Progenitor cell of endocrine pancreas (in vitro differentiated cells): ENCODE data around the gene PAX5. TPM values are rescaled to one million over a fixed set of nuclear protein-coding genes. Genes with fewer than 3 reads are reported as not detected.

Experiments
- DNase-seq: peaks from one replicate; pipeline ENCODE4 v3.0.0; 2021; ENCODE audit warnings: low spot score; ENCODE audit not compliant: unreplicated experiment
- H3K27ac Mint-ChIP-seq: 2 replicates; pipeline ENCODE4 v1.8.0; 2021; ENCODE audit warnings: mild to moderate bottlenecking, moderate library complexity, mixed read lengths
- H3K27me3 Mint-ChIP-seq: 2 replicates; pipeline ENCODE4 v1.8.0; 2021; ENCODE audit warnings: mixed read lengths
- H3K36me3 Mint-ChIP-seq: 2 replicates; pipeline ENCODE4 v1.8.0; 2022; ENCODE audit warnings: mixed read lengths; ENCODE audit not compliant: insufficient read depth
- H3K4me1 Mint-ChIP-seq: 2 replicates; pipeline ENCODE4 v1.8.0; 2021; ENCODE audit warnings: low read depth, mixed read lengths
- H3K4me3 Mint-ChIP-seq: 2 replicates; pipeline ENCODE4 v1.8.0; 2021; ENCODE audit warnings: low read depth, mild to moderate bottlenecking, moderate library complexity, mixed read lengths
- H3K9me3 Mint-ChIP-seq: 2 replicates; pipeline ENCODE4 v1.8.0; 2021; ENCODE audit warnings: low read depth, mixed read lengths
- CTCF ChIP-seq: fragments of 200-600 bp; sonication (generic); IDR thresholded peaks from one replicate; pipeline ENCODE4 v1.5.0; 2021; ENCODE audit warnings: antibody characterized with exemption, mild to moderate bottlenecking; ENCODE audit not compliant: unreplicated experiment
- total RNA-seq: library from RNA; stranded (reverse); gene quantifications from 2 replicates; pipeline ENCODE4 v1.2.1, GENCODE V29; 2021

The PAX5 gene
- total RNA-seq, 1 donor from 2014 or later: not detected

- Mint-ChIP-seq H3K4me3 (no peak overlapping the region), H3K9me3 (no peaks in the 10 kb centered on the region), H3K4me1 (peaks cover 11% of the 10 kb centered on the region), H3K27ac (no peak overlapping the region), H3K36me3 (no peaks in the 10 kb centered on the region), H3K27me3 (peaks cover 28% of the 10 kb centered on the region)
- no peak for TF ChIP-seq CTCF
- no peak for DNase-seq
Observed at GRCh38 chr9:36815566-36816348, 218.3 kb downstream of the PAX5 start.

DNA sequence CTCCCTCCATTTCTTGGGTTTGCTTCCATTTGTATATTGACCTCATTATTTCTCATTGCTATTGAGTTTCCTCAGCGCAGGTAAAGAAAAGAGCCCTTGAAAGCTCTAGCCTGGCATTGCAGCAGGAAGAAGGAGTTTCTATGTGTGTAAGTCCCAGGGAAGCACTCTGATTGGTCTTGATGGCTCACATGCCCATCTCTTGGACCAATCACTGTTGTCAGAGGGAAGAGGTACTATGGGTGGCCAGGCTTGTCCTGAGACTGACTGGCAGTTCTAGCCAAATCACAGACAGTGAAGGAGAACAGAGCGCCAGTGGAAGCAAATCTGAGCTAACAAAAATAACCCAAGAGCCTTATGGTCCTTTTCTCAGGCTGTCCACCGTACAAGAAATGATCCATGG is 219.0 kb downstream of the PAX5 start:
- H3K4me1 Mint-ChIP-seq: peaks cover 11% of the 10 kb centered on the region
- H3K4me3 Mint-ChIP-seq: no peak overlapping the region
- DNase-seq: no peak
- no peaks in the 10 kb centered on the region for H3K36me3 Mint-ChIP-seq
- peaks cover 28% of the 10 kb centered on the region for H3K27me3 Mint-ChIP-seq
- no peaks in the 10 kb centered on the region for H3K9me3 Mint-ChIP-seq
- no peak overlapping the region for H3K27ac Mint-ChIP-seq
- no peak for TF ChIP-seq CTCF

DNA sequence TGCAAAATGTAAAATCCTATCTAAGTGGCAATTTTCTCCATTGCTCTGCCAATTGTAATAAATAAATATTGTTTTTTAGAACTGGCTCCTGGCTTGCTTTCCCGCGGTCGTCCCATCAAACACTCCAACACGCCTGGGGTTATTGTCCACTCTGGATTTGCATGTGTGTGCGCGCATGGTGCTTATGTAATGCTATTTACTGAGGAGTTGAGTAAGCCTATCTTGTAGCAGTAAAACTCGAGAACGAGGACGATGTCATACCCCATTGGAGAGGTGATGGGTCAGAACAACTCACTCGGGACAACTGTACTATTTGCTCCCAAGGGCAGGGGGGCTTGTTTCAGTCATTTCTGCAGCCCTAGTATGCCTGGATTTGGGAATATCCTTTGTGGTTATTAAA is 220.9 kb downstream of the PAX5 start:
- Mint-ChIP-seq H3K27me3 (peaks cover 26% of the 10 kb centered on the region), H3K9me3 (no peaks in the 10 kb centered on the region), H3K4me3 (no peak overlapping the region), H3K27ac (no peak overlapping the region), H3K36me3 (no peaks in the 10 kb centered on the region), H3K4me1 (peaks cover 3% of the 10 kb centered on the region)
- DNase-seq: no peak
- TF ChIP-seq CTCF: no peak

DNA sequence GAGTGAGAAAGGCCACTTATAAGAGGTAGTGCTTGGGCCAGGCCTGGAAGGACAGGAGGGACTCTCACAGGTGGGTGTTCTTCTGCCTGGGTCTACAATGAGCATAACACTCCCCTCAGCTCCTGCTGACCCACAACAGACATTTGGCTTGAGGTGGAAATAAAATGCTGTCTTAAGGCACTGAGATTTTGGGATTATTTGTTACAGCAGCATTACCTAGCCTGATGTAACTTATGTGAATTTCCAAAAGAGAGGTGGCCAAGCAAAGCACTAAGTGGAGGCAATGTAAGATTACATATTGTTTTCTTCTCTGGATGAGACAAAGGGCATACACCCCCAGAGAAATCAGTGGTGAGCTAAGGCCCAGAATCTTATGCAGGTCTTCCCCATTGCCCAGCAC is 221.5 kb downstream of the PAX5 start:
- H3K27me3 Mint-ChIP-seq: peaks cover 24% of the 10 kb centered on the region
- no peaks in the 10 kb centered on the region for H3K9me3 Mint-ChIP-seq

GRCh38 chr9:36808251-36808650 is 225.8 kb downstream of the PAX5 start:
- H3K27ac Mint-ChIP-seq: no peak overlapping the region
- no peak for DNase-seq
- H3K27me3 Mint-ChIP-seq: peaks cover 28% of the 10 kb centered on the region
- H3K9me3 Mint-ChIP-seq: no peaks in the 10 kb centered on the region
- no peaks in the 10 kb centered on the region for H3K4me1 Mint-ChIP-seq
- H3K36me3 Mint-ChIP-seq: no peaks in the 10 kb centered on the region
- TF ChIP-seq CTCF: no peak
- no peak overlapping the region for H3K4me3 Mint-ChIP-seq

More for the DNA sequence above, 221.5 kb downstream of the PAX5 start:
- Mint-ChIP-seq H3K27ac (no peak overlapping the region), H3K4me1 (peaks cover 1% of the 10 kb centered on the region), H3K36me3 (no peaks in the 10 kb centered on the region), H3K4me3 (no peak overlapping the region)
- DNase-seq: no peak
- no peak for TF ChIP-seq CTCF
